AG10803 (cell line): ENCODE data around the gene FAM135A.

Experiments
- DNase-seq: peaks from one replicate; pipeline ENCODE4 v3.0.0; 2010; ENCODE audit warnings: low read depth
- H3K4me3 ChIP-seq: 2 replicates; pipeline ENCODE4 v1.5.1; 2011; ENCODE audit warnings: mild to moderate bottlenecking, low read length, control low read depth
- CTCF ChIP-seq: conservative IDR thresholded peaks from 2 replicates; pipeline ENCODE4 v1.5.1; 2011; ENCODE audit warnings: mild to moderate bottlenecking, low read length, control low read depth, inconsistent platforms

FAM135A gene

GRCh38 chr6:70396163-70396562 is 17.1 kb upstream of the FAM135A start:
- no peak overlapping the region for H3K4me3 ChIP-seq
- TF ChIP-seq CTCF: no peak
- no peak for DNase-seq

GRCh38 chr6:70396796-70397729 is 16.2 kb upstream of the FAM135A start:
- no peak overlapping the region for H3K4me3 ChIP-seq
- no peak for TF ChIP-seq CTCF
- DNase-seq: no peak

- H3K4me3 ChIP-seq: no peak overlapping the region
- DNase-seq: peak; percentile 13
- no peak for TF ChIP-seq CTCF
Measured at GRCh38 chr6:70398783-70399728, 14.3 kb upstream of the FAM135A start.

GRCh38 chr6:70404658-70405057 is 8.7 kb upstream of the FAM135A start:
- no peak for TF ChIP-seq CTCF
- DNase-seq: no peak
- H3K4me3 ChIP-seq: no peak overlapping the region

- no peak overlapping the region for H3K4me3 ChIP-seq
- DNase-seq: no peak
- no peak for TF ChIP-seq CTCF
Measured at GRCh38 chr6:70409216-70409615, 4.1 kb upstream of the FAM135A start.

- no peak overlapping the region for H3K4me3 ChIP-seq
- TF ChIP-seq CTCF: no peak
- DNase-seq: no peak
Measured at GRCh38 chr6:70411542-70412251, 1.6 kb upstream of the FAM135A start.
